Fibroblast of lung (primary cell): ENCODE data around the gene CFAP47.

Experiments
- CTCF ChIP-seq, 2 donors: IDR thresholded peaks in 1 of 2; conservative IDR thresholded peaks in 1 of 2; 1 replicate in 1 of 2; 2 replicates in 1 of 2; pipeline ENCODE4 v1.5.1; 2011 to 2012; ENCODE audit warnings: low read length in 2 of 2, control low read depth in 1 of 2, inconsistent platforms in 1 of 2, low read depth in 1 of 2, mild to moderate bottlenecking in 1 of 2
- EZH2 ChIP-seq: IDR thresholded peaks from 2 replicates; pipeline ENCODE4 v1.5.1; 2012; ENCODE audit warnings: low read length, control low read depth, mild to moderate bottlenecking; ENCODE audit errors: missing control alignments

- TF ChIP-seq CTCF (conservative IDR thresholded peaks at IDR 0.05 in 1 of 2, IDR thresholded peaks at IDR 0.05 in 1 of 2; ENCODE audit: low read depth in 1 of 2, low read length in 2 of 2) = no peak
- TF ChIP-seq EZH2 = no peak
These were observed 346.6 kb downstream of the CFAP47 start for GRCh38 chrX:36266155-36266554.
